ENCODE measurements around the gene BLZF1.

DNA sequence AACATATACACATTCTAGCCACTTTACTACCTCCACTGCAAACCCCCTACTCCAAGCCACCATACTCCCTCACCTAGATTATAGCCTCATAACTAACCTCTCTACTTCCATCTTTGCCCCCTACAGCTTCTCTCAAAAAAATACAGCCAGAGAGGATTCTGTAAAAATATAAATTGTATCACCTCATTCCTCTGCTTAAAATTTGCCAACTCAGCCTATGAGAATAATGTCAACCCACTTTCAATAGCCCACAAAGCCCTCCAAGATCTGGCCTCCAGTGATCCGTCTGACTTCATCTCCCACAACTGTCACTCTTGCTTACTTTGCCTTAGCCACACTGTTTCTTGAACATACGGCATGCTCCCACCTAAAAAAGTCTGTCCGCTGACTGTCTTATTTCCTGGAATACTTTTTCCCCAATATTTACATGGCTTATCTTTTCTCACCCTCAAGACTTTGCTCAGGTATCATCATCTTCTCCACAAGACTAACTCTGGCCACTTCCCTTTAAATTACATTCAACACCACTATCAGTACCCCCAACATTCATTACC lies 21.9 kb upstream of the BLZF1 start:
- TF ChIP-seq POLR2AphosphoS5 (IDR thresholded peaks at IDR 0.05) (no peak), POLR2A (IDR thresholded peaks at IDR 0.05) (no peak), EP300 (IDR thresholded peaks at IDR 0.05) (no peak)
- TF ChIP-seq, protein P1, sequence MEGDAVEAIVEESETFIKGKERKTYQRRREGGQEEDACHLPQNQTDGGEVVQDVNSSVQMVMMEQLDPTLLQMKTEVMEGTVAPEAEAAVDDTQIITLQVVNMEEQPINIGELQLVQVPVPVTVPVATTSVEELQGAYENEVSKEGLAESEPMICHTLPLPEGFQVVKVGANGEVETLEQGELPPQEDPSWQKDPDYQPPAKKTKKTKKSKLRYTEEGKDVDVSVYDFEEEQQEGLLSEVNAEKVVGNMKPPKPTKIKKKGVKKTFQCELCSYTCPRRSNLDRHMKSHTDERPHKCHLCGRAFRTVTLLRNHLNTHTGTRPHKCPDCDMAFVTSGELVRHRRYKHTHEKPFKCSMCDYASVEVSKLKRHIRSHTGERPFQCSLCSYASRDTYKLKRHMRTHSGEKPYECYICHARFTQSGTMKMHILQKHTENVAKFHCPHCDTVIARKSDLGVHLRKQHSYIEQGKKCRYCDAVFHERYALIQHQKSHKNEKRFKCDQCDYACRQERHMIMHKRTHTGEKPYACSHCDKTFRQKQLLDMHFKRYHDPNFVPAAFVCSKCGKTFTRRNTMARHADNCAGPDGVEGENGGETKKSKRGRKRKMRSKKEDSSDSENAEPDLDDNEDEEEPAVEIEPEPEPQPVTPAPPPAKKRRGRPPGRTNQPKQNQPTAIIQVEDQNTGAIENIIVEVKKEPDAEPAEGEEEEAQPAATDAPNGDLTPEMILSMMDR (IDR thresholded peaks at IDR 0.05): no peak

All from upper lobe of left lung (tissue), 4 donors.